Glutamatergic neuron (in vitro differentiated cells): ENCODE measurements around the gene TANC1. TPM values are rescaled to one million over a fixed set of nuclear protein-coding genes. Genes with fewer than 3 reads are reported as not detected.

Source experiments
- DNase-seq: peaks from one replicate; pipeline ENCODE4 v3.0.0; 2022
- H3K27ac Mint-ChIP-seq: one replicate; pipeline ENCODE4 v1.8.0; 2020; ENCODE audit warnings: mild to moderate bottlenecking, mixed read lengths, inconsistent platforms; ENCODE audit not compliant: unreplicated experiment
- H3K27me3 Mint-ChIP-seq: one replicate; pipeline ENCODE4 v1.8.0; 2020; ENCODE audit warnings: mild to moderate bottlenecking, moderate library complexity, mixed read lengths, inconsistent platforms; ENCODE audit not compliant: unreplicated experiment
- H3K36me3 Mint-ChIP-seq: one replicate; pipeline ENCODE4 v1.8.0; 2020; ENCODE audit warnings: mild to moderate bottlenecking, mixed read lengths, inconsistent platforms; ENCODE audit not compliant: unreplicated experiment
- H3K4me1 Mint-ChIP-seq: one replicate; pipeline ENCODE4 v1.8.0; 2020; ENCODE audit warnings: mild to moderate bottlenecking, low read depth, mixed read lengths, inconsistent platforms; ENCODE audit not compliant: unreplicated experiment
- H3K4me3 Mint-ChIP-seq: one replicate; pipeline ENCODE4 v1.8.0; 2020; ENCODE audit warnings: mild to moderate bottlenecking, mixed read lengths, inconsistent platforms; ENCODE audit not compliant: unreplicated experiment
- H3K9me3 Mint-ChIP-seq: one replicate; pipeline ENCODE4 v1.8.0; 2020; ENCODE audit warnings: mild to moderate bottlenecking, moderate library complexity, mixed read lengths, inconsistent platforms; ENCODE audit not compliant: unreplicated experiment
- CTCF ChIP-seq: fragments of 200-600 bp; sonication (generic); IDR thresholded peaks from one replicate; pipeline ENCODE4 v1.5.0; 2021; ENCODE audit not compliant: partially characterized antibody, unreplicated experiment
- total RNA-seq: library from RNA; stranded (reverse); fragmentation: NEBNext Ultra II Directional; extraction: Animal tissue kit (Norgen Biotek cat#: 25700); gene quantifications from one replicate; pipeline ENCODE4 v1.2.1, GENCODE V29; 2021; ENCODE audit not compliant: unreplicated experiment

TANC1 gene
- total RNA-seq, 1 donor from 2014 or later, result 14.9 TPM

DNA sequence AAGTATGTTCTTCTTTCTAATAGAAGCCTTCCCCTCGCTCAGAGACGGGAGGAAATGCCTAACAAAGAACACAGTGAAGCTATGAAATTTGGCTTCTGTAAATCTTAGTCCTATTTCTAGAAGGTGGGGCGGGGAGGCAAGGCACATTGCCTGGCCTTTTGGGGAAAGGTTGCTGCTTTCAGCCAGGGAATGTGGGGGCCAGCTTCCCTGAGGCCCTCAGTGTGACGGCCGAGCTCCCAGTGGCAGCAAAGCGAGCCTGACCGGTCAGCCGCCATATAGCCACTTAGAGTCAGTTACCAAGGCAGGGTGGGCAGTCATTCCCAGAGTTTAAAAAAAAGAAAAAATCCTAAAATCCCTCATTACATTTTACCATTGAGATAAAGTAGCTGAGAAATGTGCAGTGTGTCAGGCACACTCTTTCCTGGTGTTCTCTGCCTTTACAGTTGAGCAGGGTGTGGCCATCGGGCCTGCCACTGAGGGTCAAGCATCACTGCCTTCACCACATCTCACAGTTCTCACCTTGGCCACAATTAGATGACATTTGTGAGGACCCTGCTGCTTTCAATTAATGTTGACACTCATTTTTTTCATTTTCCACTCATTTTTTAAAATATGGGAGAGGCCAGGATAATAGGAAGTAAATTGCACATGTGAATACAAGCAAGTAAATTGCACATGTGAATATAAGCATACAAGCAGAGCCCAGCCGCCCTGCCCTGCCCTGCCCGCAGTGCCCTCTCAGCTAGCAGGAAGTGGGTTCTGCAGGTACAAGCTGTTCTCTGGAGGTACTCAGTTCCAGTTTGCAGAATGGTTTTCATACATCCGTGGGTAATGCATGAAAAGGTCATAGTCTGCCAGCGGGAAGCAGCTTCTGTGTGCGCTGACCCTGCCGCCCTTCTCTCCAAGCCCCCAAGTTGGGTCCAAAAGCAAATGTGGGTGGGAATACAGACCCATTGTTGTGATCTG, 241.2 kb downstream of the TANC1 start:
- no peak for DNase-seq
- Mint-ChIP-seq H3K27ac (no peak overlapping the region), H3K4me3 (no peak overlapping the region), H3K36me3 (no peaks in the 10 kb centered on the region), H3K9me3 (no peaks in the 10 kb centered on the region), H3K4me1 (peaks cover 2% of the 10 kb centered on the region), H3K27me3 (peaks cover 2% of the 10 kb centered on the region)
- TF ChIP-seq CTCF, result no peak

DNA sequence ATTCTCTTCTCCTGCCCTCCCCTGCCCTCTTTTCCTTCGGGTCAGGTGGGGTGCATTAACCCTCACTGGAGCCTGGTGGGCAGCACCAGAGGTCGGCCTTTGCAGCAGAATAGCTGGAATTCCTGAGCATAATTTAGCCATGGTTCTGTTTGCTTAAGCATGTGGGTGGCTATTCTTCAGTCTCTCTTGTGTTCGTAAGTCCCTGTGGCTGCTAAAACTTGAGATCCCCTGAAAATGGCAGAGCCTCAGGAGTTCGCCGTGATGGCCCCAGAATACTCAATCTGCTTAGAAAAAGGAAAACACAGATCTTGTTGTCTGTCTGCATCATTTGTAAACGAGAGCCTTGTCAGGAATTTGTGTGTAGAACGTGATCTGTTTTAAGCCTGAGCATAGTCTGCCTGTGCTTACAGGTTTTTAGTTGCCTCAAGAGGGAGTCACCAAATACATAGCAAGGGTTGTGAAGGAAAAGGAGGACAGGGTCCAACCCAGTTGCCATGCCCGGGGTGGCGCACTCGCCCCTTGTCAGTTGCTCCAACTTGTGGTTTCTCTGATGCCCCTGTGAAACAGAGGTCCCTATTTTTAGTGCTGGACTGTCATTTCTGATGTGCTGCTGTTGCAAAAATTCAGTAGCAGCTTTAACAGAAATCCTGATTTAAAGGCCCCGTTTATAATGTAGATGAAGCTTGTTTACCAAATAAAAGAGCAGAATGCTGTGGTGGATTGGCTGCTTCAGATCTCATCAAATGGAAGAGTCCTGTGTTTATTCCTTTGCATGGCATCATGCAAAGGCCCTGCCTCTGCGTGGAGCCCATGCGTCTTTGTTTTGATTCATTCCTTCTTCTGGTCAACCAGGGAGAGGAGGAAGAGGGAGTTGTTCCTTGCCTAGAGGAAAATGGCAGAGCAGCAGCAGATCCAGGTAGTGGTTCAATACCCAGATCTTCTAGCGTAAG, 243.3 kb downstream of the TANC1 start:
- TF ChIP-seq CTCF, result no peak
- Mint-ChIP-seq H3K4me3 (no peak overlapping the region), H3K9me3 (peaks cover 3% of the 10 kb centered on the region), H3K4me1 (peaks cover 2% of the 10 kb centered on the region), H3K36me3 (peaks cover 19% of the 10 kb centered on the region), H3K27ac (no peak overlapping the region), H3K27me3 (peaks cover 4% of the 10 kb centered on the region)
- DNase-seq, result no peak

GRCh38 chr2:159213296-159213695, 244.9 kb downstream of the TANC1 start:
- peaks cover 3% of the 10 kb centered on the region for H3K9me3 Mint-ChIP-seq
- H3K4me1 Mint-ChIP-seq, result peaks cover 2% of the 10 kb centered on the region
- peaks cover 20% of the 10 kb centered on the region for H3K36me3 Mint-ChIP-seq
- H3K27me3 Mint-ChIP-seq, result peaks cover 4% of the 10 kb centered on the region
- no peak overlapping the region for H3K27ac Mint-ChIP-seq
- no peak for DNase-seq
- no peak for TF ChIP-seq CTCF
- no peak overlapping the region for H3K4me3 Mint-ChIP-seq

GRCh38 chr2:159214325-159214865, 246.0 kb downstream of the TANC1 start:
- H3K4me1 Mint-ChIP-seq, result peaks cover 2% of the 10 kb centered on the region
- DNase-seq, result no peak
- H3K36me3 Mint-ChIP-seq, result peaks cover 20% of the 10 kb centered on the region
- no peak overlapping the region for H3K4me3 Mint-ChIP-seq
- no peak overlapping the region for H3K27ac Mint-ChIP-seq
- peaks cover 3% of the 10 kb centered on the region for H3K9me3 Mint-ChIP-seq
- TF ChIP-seq CTCF, result no peak
- peaks cover 6% of the 10 kb centered on the region for H3K27me3 Mint-ChIP-seq
